Retinal pigment epithelial cell (primary cell): Measurements from ENCODE around the gene MCEMP1.

ENCODE experiments used
- DNase-seq: peaks from one replicate; pipeline ENCODE4 v3.0.0-alpha.2; 2010; ENCODE audit warnings: low read depth
- H3K4me3 ChIP-seq: 2 replicates; pipeline ENCODE4 v1.5.1; 2011; ENCODE audit warnings: mild to moderate bottlenecking, low read length, control low read depth, moderate library complexity
- CTCF ChIP-seq: conservative IDR thresholded peaks from 2 replicates; pipeline ENCODE4 v1.5.1; 2011; ENCODE audit warnings: low read depth, low read length, control low read depth, inconsistent platforms

The MCEMP1 gene

GRCh38 chr19:7672522-7672921, 4.4 kb upstream of the MCEMP1 start:
- H3K4me3 ChIP-seq, result no peak overlapping the region
- no peak for DNase-seq
- no peak for TF ChIP-seq CTCF

- H3K4me3 ChIP-seq, result no peak overlapping the region
- no peak for DNase-seq
- no peak for TF ChIP-seq CTCF
These were observed 2.6 kb upstream of the MCEMP1 start for GRCh38 chr19:7674010-7675005.

- TF ChIP-seq CTCF, result no peak
- no peak for DNase-seq
- no peak overlapping the region for H3K4me3 ChIP-seq
These were observed 514 bp upstream of the MCEMP1 start for GRCh38 chr19:7676376-7676775.

GRCh38 chr19:7677669-7678311, 900 bp downstream of the MCEMP1 start:
- DNase-seq, result no peak
- H3K4me3 ChIP-seq, result no peak overlapping the region
- no peak for TF ChIP-seq CTCF

GRCh38 chr19:7678971-7679751, 2.3 kb downstream of the MCEMP1 start:
- DNase-seq, result no peak
- TF ChIP-seq CTCF, result no peak
- H3K4me3 ChIP-seq, result no peak overlapping the region

- DNase-seq, result no peak
- H3K4me3 ChIP-seq, result peak overlapping the region; percentile 87
- TF ChIP-seq CTCF, result no peak
These were observed 3.1 kb downstream of the MCEMP1 start for GRCh38 chr19:7679771-7680605.
